ENCODE data around the gene PBLD. TPM values are rescaled to one million over a fixed set of nuclear protein-coding genes. Genes with fewer than 3 reads are reported as not detected.
"Not testable (repeated sequence)": the region's sequence is repeated elsewhere in the genome, so short reads cannot be mapped to it uniquely, and the experiment has no call there.

Gene PBLD
- total RNA-seq, 1 experiment from 2014 or later = 5.6 TPM

DNA sequence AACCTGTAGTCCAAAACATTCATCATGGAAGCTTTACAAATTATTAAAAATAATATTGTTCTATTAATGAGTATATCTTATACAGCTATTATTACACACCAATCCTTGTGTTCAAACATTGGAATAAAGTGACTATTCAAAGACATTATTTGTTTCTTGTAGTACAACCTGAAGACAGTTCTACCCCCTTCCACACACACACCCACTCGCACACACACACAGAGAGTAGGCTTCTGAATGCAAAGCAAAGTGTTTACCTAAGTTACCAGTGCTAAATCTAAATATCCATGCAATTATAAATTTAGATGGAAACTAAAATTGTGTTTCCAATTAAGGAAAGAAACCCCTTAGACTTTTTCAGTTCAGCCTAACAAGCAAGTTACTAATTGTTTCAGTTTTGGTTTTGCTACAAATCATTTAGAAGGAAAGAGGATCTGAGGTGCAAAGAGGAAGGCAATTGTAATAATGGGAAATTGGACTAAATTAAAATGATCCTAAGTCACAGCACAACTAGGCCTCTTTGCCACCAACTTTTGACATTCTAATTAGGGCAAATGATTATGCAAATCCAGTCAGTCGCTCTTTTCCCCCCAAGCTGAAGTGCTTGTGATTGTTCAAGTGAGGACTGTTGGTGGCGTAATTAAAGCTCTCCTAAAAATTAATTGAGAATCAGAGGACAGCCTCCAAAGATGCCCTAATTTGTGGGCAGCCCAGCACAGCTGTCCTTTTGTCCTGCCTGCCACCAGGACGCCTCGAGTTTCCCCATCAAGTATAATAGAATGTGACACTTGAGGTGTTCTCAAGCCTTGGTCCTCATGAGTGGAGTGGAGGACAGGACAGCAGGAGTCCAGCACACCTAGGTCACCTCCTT is 80.9 kb downstream of the PBLD start:
- Mint-ChIP-seq H3K9me3 (ENCODE audit: unreplicated experiment) (no peaks in the 10 kb centered on the region), H3K27ac (ENCODE audit: low read depth, unreplicated experiment) (no peak overlapping the region), H3K4me1 (ENCODE audit: insufficient read depth, unreplicated experiment) (no peaks in the 10 kb centered on the region), H3K36me3 (ENCODE audit: insufficient read depth, unreplicated experiment) (no peaks in the 10 kb centered on the region), H3K4me3 (ENCODE audit: unreplicated experiment) (no peak overlapping the region), H3K27me3 (ENCODE audit: insufficient read depth, unreplicated experiment) (peaks cover 13% of the 10 kb centered on the region)
- DNase-seq (ENCODE audit: unreplicated experiment) = no peak
- CTCF ChIA-PET = interaction anchor here (0.6 to 2.1 kb wide), 2 partner anchors 51 to 53 kb away, joined by 3 to 9 read pairs; no protein-coding TSS in a partner anchor
- POLR2A ChIA-PET = interaction anchor here (1.0 kb wide), 1 partner anchor 13 kb away, joined by 4 read pairs; no protein-coding TSS in a partner anchor
- TF ChIP-seq CTCF (IDR thresholded peaks at IDR 0.05; ENCODE audit: unreplicated experiment) = no peak
- no TSS peak for BruUV-seq (replicated peaks)
- intact Hi-C loops (cut with micrococcal nuclease) = no loop called here

DNA sequence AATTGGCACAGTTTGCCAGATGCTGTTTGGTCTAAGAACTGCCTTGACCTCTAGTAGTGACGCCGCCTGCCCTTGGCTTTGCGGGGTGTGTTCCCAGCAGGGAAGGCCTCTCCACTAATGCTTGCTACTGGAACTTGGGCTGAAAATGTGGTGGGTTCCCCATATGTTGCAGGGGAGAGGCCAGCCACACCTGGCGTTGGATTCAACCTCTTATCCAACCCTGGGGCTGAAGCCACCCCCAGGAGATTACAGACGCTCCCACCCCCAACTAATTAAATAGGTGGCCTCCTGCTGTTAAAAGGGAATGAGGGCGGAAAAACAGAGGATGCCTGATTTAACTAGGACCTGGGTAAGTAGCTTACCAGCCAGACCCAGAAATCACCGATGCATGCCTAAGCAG is 81.6 kb downstream of the PBLD start:
- no peak for DNase-seq (ENCODE audit: unreplicated experiment)
- H3K36me3 Mint-ChIP-seq (ENCODE audit: insufficient read depth, unreplicated experiment) = no peaks in the 10 kb centered on the region
- BruUV-seq (replicated peaks) = no TSS peak
- no peaks in the 10 kb centered on the region for H3K9me3 Mint-ChIP-seq (ENCODE audit: unreplicated experiment)
- H3K27me3 Mint-ChIP-seq (ENCODE audit: insufficient read depth, unreplicated experiment) = peaks cover 6% of the 10 kb centered on the region
- ChIA-PET POLR2A (interaction anchor here (1.0 kb wide), 1 partner anchor 13 kb away, joined by 4 read pairs; no protein-coding TSS in a partner anchor), CTCF (interaction anchor here (2.1 kb wide), 1 partner anchor 52 kb away, joined by 9 read pairs; no protein-coding TSS in a partner anchor)
- no peaks in the 10 kb centered on the region for H3K4me1 Mint-ChIP-seq (ENCODE audit: insufficient read depth, unreplicated experiment)
- intact Hi-C loops (cut with micrococcal nuclease) = no loop called here
- no peak for TF ChIP-seq CTCF (IDR thresholded peaks at IDR 0.05; ENCODE audit: unreplicated experiment)
- no peak overlapping the region for H3K4me3 Mint-ChIP-seq (ENCODE audit: unreplicated experiment)
- no peak overlapping the region for H3K27ac Mint-ChIP-seq (ENCODE audit: low read depth, unreplicated experiment)

DNA sequence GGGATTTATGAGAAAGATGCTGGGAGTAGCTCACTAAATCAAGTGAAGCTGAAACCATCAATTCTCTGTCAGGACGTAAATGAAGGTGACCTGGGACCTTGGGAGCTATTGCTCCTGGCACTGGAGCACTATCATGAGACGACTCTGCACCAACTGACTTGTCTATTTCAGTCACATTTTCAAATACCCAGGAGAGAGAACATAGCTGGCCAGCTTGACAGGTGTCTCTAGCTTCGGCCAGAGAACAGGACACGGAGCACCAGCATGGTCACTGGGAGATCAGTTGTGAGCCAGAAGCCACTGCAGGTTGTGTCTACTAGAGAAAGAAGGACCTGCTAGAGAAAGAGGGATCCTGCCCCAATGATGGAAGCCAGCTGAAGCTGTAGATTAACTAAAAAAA is 83.4 kb downstream of the PBLD start:
- intact Hi-C loops (cut with micrococcal nuclease) = no loop called here
- Mint-ChIP-seq H3K4me1 (ENCODE audit: insufficient read depth, unreplicated experiment) (no peaks in the 10 kb centered on the region), H3K27me3 (ENCODE audit: insufficient read depth, unreplicated experiment) (no peaks in the 10 kb centered on the region), H3K4me3 (ENCODE audit: unreplicated experiment) (no peak overlapping the region), H3K9me3 (ENCODE audit: unreplicated experiment) (no peaks in the 10 kb centered on the region), H3K36me3 (ENCODE audit: insufficient read depth, unreplicated experiment) (no peaks in the 10 kb centered on the region), H3K27ac (ENCODE audit: low read depth, unreplicated experiment) (no peak overlapping the region)
- TF ChIP-seq CTCF (IDR thresholded peaks at IDR 0.05; ENCODE audit: unreplicated experiment) = no peak
- no peak for DNase-seq (ENCODE audit: unreplicated experiment)
- CTCF ChIA-PET = interaction anchor here (0.6 to 1.5 kb wide), 2 partner anchors 53 to 90 kb away, joined by 3 to 7 read pairs; no protein-coding TSS in a partner anchor
- POLR2A ChIA-PET = interaction anchor here (0.8 to 1.2 kb wide), 2 partner anchors 9 to 19 kb away, joined by 3 read pairs; no protein-coding TSS in a partner anchor
- no TSS peak for BruUV-seq (replicated peaks)

- TF ChIP-seq CTCF (IDR thresholded peaks at IDR 0.05; ENCODE audit: unreplicated experiment) = no peak
- no TSS peak for BruUV-seq (replicated peaks)
- H3K4me1 Mint-ChIP-seq (ENCODE audit: insufficient read depth, unreplicated experiment) = no peaks in the 10 kb centered on the region
- no peaks in the 10 kb centered on the region for H3K9me3 Mint-ChIP-seq (ENCODE audit: unreplicated experiment)
- DNase-seq (ENCODE audit: unreplicated experiment) = no peak
- H3K4me3 Mint-ChIP-seq (ENCODE audit: unreplicated experiment) = no peak overlapping the region
- no peaks in the 10 kb centered on the region for H3K36me3 Mint-ChIP-seq (ENCODE audit: insufficient read depth, unreplicated experiment)
- H3K27ac Mint-ChIP-seq (ENCODE audit: low read depth, unreplicated experiment) = no peak overlapping the region
- CTCF ChIA-PET = interaction anchor here (0.7 to 1.1 kb wide), 3 partner anchors 13 to 40 kb away, joined by 3 read pairs; no protein-coding TSS in a partner anchor
- POLR2A ChIA-PET = interaction anchor here (0.5 to 0.6 kb wide), 2 partner anchors 35 to 127 kb away, joined by 3 read pairs; no protein-coding TSS in a partner anchor
- no peaks in the 10 kb centered on the region for H3K27me3 Mint-ChIP-seq (ENCODE audit: insufficient read depth, unreplicated experiment)
- intact Hi-C loops (cut with micrococcal nuclease) = no loop called here
Observed at GRCh38 chr10:68247931-68248330, 84.8 kb downstream of the PBLD start.

GRCh38 chr10:68246397-68246796 is 86.3 kb downstream of the PBLD start:
- H3K9me3 Mint-ChIP-seq (ENCODE audit: unreplicated experiment); H3K27ac Mint-ChIP-seq (ENCODE audit: low read depth, unreplicated experiment); POLR2A ChIA-PET; DNase-seq (ENCODE audit: unreplicated experiment); H3K36me3 Mint-ChIP-seq (ENCODE audit: insufficient read depth, unreplicated experiment); H3K4me3 Mint-ChIP-seq (ENCODE audit: unreplicated experiment); H3K27me3 Mint-ChIP-seq (ENCODE audit: insufficient read depth, unreplicated experiment); intact Hi-C loops (cut with micrococcal nuclease); BruUV-seq (replicated peaks); H3K4me1 Mint-ChIP-seq (ENCODE audit: insufficient read depth, unreplicated experiment): not testable (repeated sequence)
- CTCF ChIA-PET = interaction anchor here (0.5 to 1.0 kb wide), 3 partner anchors 9 to 128 kb away, joined by 3 to 8 read pairs (median 4); no protein-coding TSS in a partner anchor

Measured in MCF 10A (cell line).